BJ (cell line): ENCODE data around the gene PRKCH. TPM values are rescaled to one million over a fixed set of nuclear protein-coding genes. Genes with fewer than 3 reads are reported as not detected.

Source experiments
- CTCF ChIA-PET: fragments of 350-600 bp; formaldehyde crosslinking; extraction: SDS; loops from one replicate; lab custom pipeline; 2021; ENCODE audit warnings: antibody characterized with exemption, inconsistent platforms; lab: Yijun Ruan, JAX
- POLR2A ChIA-PET: fragments of 300-600 bp; sonication (Branson Sonifier 250); formaldehyde crosslinking; extraction: SDS; loops from one replicate; lab custom pipeline; 2021; ENCODE audit warnings: antibody characterized with exemption; lab: Charles Lee
- DNase-seq: peaks from one replicate; pipeline ENCODE4 v3.0.0-alpha.2; 2011; ENCODE audit warnings: low read depth
- H3K27me3 ChIP-seq: 2 replicates; pipeline ENCODE4 v1.6.0; 2011; ENCODE audit warnings: low read length; ENCODE audit not compliant: control insufficient read depth, insufficient read depth
- H3K36me3 ChIP-seq: 2 replicates; pipeline ENCODE4 v1.5.1; 2011; ENCODE audit warnings: low read length; ENCODE audit not compliant: control insufficient read depth, insufficient read depth
- H3K4me3 ChIP-seq: 2 replicates; pipeline ENCODE4 v1.5.1; 2011; ENCODE audit warnings: low read depth, mild to moderate bottlenecking, control low read depth, low read length
- CTCF ChIP-seq: IDR thresholded peaks from 2 replicates; pipeline ENCODE4 v1.5.1; 2011; ENCODE audit warnings: low read depth, mild to moderate bottlenecking, control low read depth, inconsistent platforms, low read length, moderate library complexity; ENCODE audit not compliant: insufficient read depth
- polyA plus RNA-seq: library from polyadenylated mRNA; depleted of rRNA; stranded (reverse); fragments of >200 nt; gene quantifications from 2 replicates; pipeline ENCODE4 v1.2.3, GENCODE V29; 2011

The PRKCH gene
- polyA plus RNA-seq, 1 experiment = 2.0 TPM

- CTCF ChIA-PET = interaction anchor here (1.3 to 5.0 kb wide), 2 partner anchors 20 to 29 kb away, joined by 3 to 21 read pairs; no protein-coding TSS in a partner anchor
- H3K4me3 ChIP-seq = no peak overlapping the region
- no peak for TF ChIP-seq CTCF
- DNase-seq = no peak
- no peaks in the 10 kb centered on the region for H3K36me3 ChIP-seq
- POLR2A ChIA-PET = no interaction called here
- H3K27me3 ChIP-seq = no peaks in the 10 kb centered on the region
Measured at GRCh38 chr14:61495809-61496208, 174.4 kb downstream of the PRKCH start.

GRCh38 chr14:61498303-61498702 lies 176.9 kb downstream of the PRKCH start:
- no peak overlapping the region for H3K4me3 ChIP-seq
- POLR2A ChIA-PET = no interaction called here
- DNase-seq = no peak
- TF ChIP-seq CTCF = no peak
- no peaks in the 10 kb centered on the region for H3K27me3 ChIP-seq
- CTCF ChIA-PET = interaction anchor here (0.7 to 1.2 kb wide), 2 partner anchors 19 to 23 kb away, joined by 3 read pairs; no protein-coding TSS in a partner anchor
- H3K36me3 ChIP-seq = no peaks in the 10 kb centered on the region

- POLR2A ChIA-PET = no interaction called here
Measured at GRCh38 chr14:61498811-61499210, 177.4 kb downstream of the PRKCH start.

GRCh38 chr14:61499991-61500390 lies 178.6 kb downstream of the PRKCH start:
- Histone ChIP-seq H3K36me3 (no peaks in the 10 kb centered on the region), H3K4me3 (no peak overlapping the region), H3K27me3 (no peaks in the 10 kb centered on the region)
- ChIA-PET CTCF (interaction anchor here (1.7 kb wide), 1 partner anchor 22 kb away, joined by 5 read pairs; no protein-coding TSS in a partner anchor), POLR2A (no interaction called here)
- TF ChIP-seq CTCF = no peak
- no peak for DNase-seq

More at GRCh38 chr14:61498811-61499210, 177.4 kb downstream of the PRKCH start:
- Histone ChIP-seq H3K36me3 (no peaks in the 10 kb centered on the region), H3K27me3 (no peaks in the 10 kb centered on the region), H3K4me3 (no peak overlapping the region)
- no peak for TF ChIP-seq CTCF
- CTCF ChIA-PET = interaction anchor here (0.7 to 1.7 kb wide), 4 partner anchors 18 to 25 kb away, joined by 3 to 5 read pairs (median 3); no protein-coding TSS in a partner anchor
- DNase-seq = no peak

- H3K4me3 ChIP-seq = no peak overlapping the region
- no peaks in the 10 kb centered on the region for H3K27me3 ChIP-seq
- ChIA-PET POLR2A (no interaction called here), CTCF (no interaction called here)
- no peak for TF ChIP-seq CTCF
- no peaks in the 10 kb centered on the region for H3K36me3 ChIP-seq
- no peak for DNase-seq
Measured at GRCh38 chr14:61501714-61502458, 180.5 kb downstream of the PRKCH start.
